ENCODE measurements around the gene ZNF81.

DNA sequence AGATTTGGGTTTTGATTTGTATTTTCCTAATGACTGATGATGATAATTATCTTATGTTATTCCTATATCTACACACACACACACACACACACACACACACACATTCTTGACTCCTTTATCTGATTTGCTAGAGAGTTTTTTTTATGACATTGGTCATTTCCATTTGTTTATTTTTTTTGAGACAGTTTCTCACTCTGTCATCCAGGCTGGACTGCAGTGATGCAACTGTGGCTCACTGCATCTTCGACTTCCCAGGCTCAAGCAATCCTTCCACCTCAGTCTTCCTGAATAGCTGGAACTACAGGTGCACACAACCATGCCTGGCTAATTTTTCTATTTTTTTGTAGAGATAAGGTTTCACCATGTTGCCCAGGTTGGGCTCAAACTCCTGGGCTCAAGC, 6.7 kb downstream of the ZNF81 start:
- TF ChIP-seq POLR2AphosphoS5 (IDR thresholded peaks at IDR 0.05; ENCODE audit: low read depth, low read length) (no peak), POLR2A (IDR thresholded peaks at IDR 0.05; ENCODE audit: borderline replicate concordance, extremely low read depth, insufficient read depth, insufficient read length) (no peak), YY1 (IDR thresholded peaks at IDR 0.05; ENCODE audit: extremely low read depth, insufficient replicate concordance, low read depth, low read length) (no peak), ZNF274 (IDR thresholded peaks at IDR 0.05; ENCODE audit: low read depth, low read length) (no peak), SRF (IDR thresholded peaks at IDR 0.05; ENCODE audit: low read depth) (no peak), SIN3A (IDR thresholded peaks at IDR 0.05; ENCODE audit: low read depth) (no peak), RAD21 (IDR thresholded peaks at IDR 0.05; ENCODE audit: low read depth) (no peak), ELF1 (IDR thresholded peaks at IDR 0.05; ENCODE audit: borderline replicate concordance, low read depth) (no peak), CEBPB (IDR thresholded peaks at IDR 0.05; ENCODE audit: low read depth) (no peak), CBX3 (IDR thresholded peaks at IDR 0.05; ENCODE audit: low read depth) (no peak), EGR1 (IDR thresholded peaks at IDR 0.05; ENCODE audit: low read depth) (no peak)
- TF ChIP-seq, protein P1, sequence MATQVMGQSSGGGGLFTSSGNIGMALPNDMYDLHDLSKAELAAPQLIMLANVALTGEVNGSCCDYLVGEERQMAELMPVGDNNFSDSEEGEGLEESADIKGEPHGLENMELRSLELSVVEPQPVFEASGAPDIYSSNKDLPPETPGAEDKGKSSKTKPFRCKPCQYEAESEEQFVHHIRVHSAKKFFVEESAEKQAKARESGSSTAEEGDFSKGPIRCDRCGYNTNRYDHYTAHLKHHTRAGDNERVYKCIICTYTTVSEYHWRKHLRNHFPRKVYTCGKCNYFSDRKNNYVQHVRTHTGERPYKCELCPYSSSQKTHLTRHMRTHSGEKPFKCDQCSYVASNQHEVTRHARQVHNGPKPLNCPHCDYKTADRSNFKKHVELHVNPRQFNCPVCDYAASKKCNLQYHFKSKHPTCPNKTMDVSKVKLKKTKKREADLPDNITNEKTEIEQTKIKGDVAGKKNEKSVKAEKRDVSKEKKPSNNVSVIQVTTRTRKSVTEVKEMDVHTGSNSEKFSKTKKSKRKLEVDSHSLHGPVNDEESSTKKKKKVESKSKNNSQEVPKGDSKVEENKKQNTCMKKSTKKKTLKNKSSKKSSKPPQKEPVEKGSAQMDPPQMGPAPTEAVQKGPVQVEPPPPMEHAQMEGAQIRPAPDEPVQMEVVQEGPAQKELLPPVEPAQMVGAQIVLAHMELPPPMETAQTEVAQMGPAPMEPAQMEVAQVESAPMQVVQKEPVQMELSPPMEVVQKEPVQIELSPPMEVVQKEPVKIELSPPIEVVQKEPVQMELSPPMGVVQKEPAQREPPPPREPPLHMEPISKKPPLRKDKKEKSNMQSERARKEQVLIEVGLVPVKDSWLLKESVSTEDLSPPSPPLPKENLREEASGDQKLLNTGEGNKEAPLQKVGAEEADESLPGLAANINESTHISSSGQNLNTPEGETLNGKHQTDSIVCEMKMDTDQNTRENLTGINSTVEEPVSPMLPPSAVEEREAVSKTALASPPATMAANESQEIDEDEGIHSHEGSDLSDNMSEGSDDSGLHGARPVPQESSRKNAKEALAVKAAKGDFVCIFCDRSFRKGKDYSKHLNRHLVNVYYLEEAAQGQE (IDR thresholded peaks at IDR 0.05; ENCODE audit: low read depth): no peak
- TF ChIP-seq, protein P2, sequence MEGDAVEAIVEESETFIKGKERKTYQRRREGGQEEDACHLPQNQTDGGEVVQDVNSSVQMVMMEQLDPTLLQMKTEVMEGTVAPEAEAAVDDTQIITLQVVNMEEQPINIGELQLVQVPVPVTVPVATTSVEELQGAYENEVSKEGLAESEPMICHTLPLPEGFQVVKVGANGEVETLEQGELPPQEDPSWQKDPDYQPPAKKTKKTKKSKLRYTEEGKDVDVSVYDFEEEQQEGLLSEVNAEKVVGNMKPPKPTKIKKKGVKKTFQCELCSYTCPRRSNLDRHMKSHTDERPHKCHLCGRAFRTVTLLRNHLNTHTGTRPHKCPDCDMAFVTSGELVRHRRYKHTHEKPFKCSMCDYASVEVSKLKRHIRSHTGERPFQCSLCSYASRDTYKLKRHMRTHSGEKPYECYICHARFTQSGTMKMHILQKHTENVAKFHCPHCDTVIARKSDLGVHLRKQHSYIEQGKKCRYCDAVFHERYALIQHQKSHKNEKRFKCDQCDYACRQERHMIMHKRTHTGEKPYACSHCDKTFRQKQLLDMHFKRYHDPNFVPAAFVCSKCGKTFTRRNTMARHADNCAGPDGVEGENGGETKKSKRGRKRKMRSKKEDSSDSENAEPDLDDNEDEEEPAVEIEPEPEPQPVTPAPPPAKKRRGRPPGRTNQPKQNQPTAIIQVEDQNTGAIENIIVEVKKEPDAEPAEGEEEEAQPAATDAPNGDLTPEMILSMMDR (IDR thresholded peaks at IDR 0.05 in 2 of 3, conservative IDR thresholded peaks at IDR 0.05 in 1 of 3; ENCODE audit: borderline replicate concordance in 1 of 3, insufficient read depth in 1 of 3, low read depth in 2 of 3, low read length in 2 of 3): no peak
- TF ChIP-seq, protein P3, sequence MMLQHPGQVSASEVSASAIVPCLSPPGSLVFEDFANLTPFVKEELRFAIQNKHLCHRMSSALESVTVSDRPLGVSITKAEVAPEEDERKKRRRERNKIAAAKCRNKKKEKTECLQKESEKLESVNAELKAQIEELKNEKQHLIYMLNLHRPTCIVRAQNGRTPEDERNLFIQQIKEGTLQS (IDR thresholded peaks at IDR 0.05): no peak

Data from HCT116 (cell line).